Effector CD8-positive, alpha-beta T cell (primary cell): Measurements from ENCODE around the gene MOGAT1.
"Not testable (repeated sequence)": the region's sequence is repeated elsewhere in the genome, so short reads cannot be mapped to it uniquely, and the experiment has no call there.

Experiments used
- DNase-seq: peaks from one replicate; lab custom pipeline; 2025; lab: John Stamatoyannopoulos, UW

The MOGAT1 gene

GRCh38 chr2:222743251-222743812 lies 71.9 kb downstream of the MOGAT1 start:
- no peak for DNase-seq

- no peak for DNase-seq
These were observed 74.5 kb downstream of the MOGAT1 start for GRCh38 chr2:222745836-222746559.

GRCh38 chr2:222747526-222748160 lies 76.2 kb downstream of the MOGAT1 start:
- no peak for DNase-seq

GRCh38 chr2:222750533-222750932 lies 79.1 kb downstream of the MOGAT1 start:
- no peak for DNase-seq

GRCh38 chr2:222751238-222751637 lies 79.8 kb downstream of the MOGAT1 start:
- DNase-seq = no peak

GRCh38 chr2:222751821-222752719 lies 80.6 kb downstream of the MOGAT1 start:
- DNase-seq = no peak

- DNase-seq = no peak
These were observed 81.3 kb downstream of the MOGAT1 start for GRCh38 chr2:222752746-222753145.

- DNase-seq = no peak
These were observed 81.9 kb downstream of the MOGAT1 start for GRCh38 chr2:222753251-222753824.

- no peak for DNase-seq
These were observed 83.0 kb downstream of the MOGAT1 start for GRCh38 chr2:222754324-222754930.

- not testable (repeated sequence) for DNase-seq
These were observed 84.1 kb downstream of the MOGAT1 start for GRCh38 chr2:222755593-222755992.

GRCh38 chr2:222756362-222756831 lies 84.9 kb downstream of the MOGAT1 start:
- no peak for DNase-seq

GRCh38 chr2:222756951-222757650 lies 85.6 kb downstream of the MOGAT1 start:
- DNase-seq = no peak
